Activated naive CD8-positive, alpha-beta T cell treated with anti-CD3 and anti-CD28 coated beads for 36 hours (primary cell): Measurements from ENCODE around the gene MSL3B.

ENCODE experiments used
- DNase-seq: peaks from one replicate; pipeline ENCODE4 v3.0.0; 2021
- H3K27ac Mint-ChIP-seq: one replicate; pipeline ENCODE4 v1.8.0; 2022; ENCODE audit warnings: mild to moderate bottlenecking, moderate library complexity, mixed read lengths
- H3K27me3 Mint-ChIP-seq: one replicate; pipeline ENCODE4 v1.8.0; 2022; ENCODE audit warnings: mild to moderate bottlenecking, mixed read lengths
- H3K36me3 Mint-ChIP-seq: one replicate; pipeline ENCODE4 v1.8.0; 2021; ENCODE audit warnings: mild to moderate bottlenecking, mixed read lengths
- H3K4me1 Mint-ChIP-seq: one replicate; pipeline ENCODE4 v1.8.0; 2021; ENCODE audit warnings: mixed read lengths
- H3K4me3 Mint-ChIP-seq: one replicate; pipeline ENCODE4 v1.8.0; 2022; ENCODE audit warnings: mild to moderate bottlenecking, moderate library complexity, mixed read lengths
- H3K9me3 Mint-ChIP-seq: one replicate; pipeline ENCODE4 v1.8.0; 2022; ENCODE audit warnings: mixed read lengths

The MSL3B gene

GRCh38 chr2:233831861-233832260 is 36.3 kb downstream of the MSL3B start:
- Mint-ChIP-seq H3K27ac (no peak overlapping the region), H3K4me3 (no peak overlapping the region), H3K27me3 (no peaks in the 10 kb centered on the region), H3K36me3 (peaks cover 18% of the 10 kb centered on the region), H3K4me1 (no peaks in the 10 kb centered on the region), H3K9me3 (no peaks in the 10 kb centered on the region)
- no peak for DNase-seq

- H3K4me3 Mint-ChIP-seq = no peak overlapping the region
- peaks cover 12% of the 10 kb centered on the region for H3K36me3 Mint-ChIP-seq
- H3K4me1 Mint-ChIP-seq = no peaks in the 10 kb centered on the region
These were observed 37.0 kb downstream of the MSL3B start for GRCh38 chr2:233831011-233831721.

GRCh38 chr2:233830111-233830802 is 37.9 kb downstream of the MSL3B start:
- Mint-ChIP-seq H3K27me3 (peaks cover 3% of the 10 kb centered on the region), H3K36me3 (peaks cover 4% of the 10 kb centered on the region), H3K9me3 (no peaks in the 10 kb centered on the region), H3K4me3 (no peak overlapping the region), H3K4me1 (no peaks in the 10 kb centered on the region), H3K27ac (no peak overlapping the region)
- no peak for DNase-seq

More at GRCh38 chr2:233831011-233831721, 37.0 kb downstream of the MSL3B start:
- no peaks in the 10 kb centered on the region for H3K9me3 Mint-ChIP-seq
- H3K27me3 Mint-ChIP-seq = no peaks in the 10 kb centered on the region
- no peak overlapping the region for H3K27ac Mint-ChIP-seq
- no peak for DNase-seq

GRCh38 chr2:233829193-233830110 is 38.7 kb downstream of the MSL3B start:
- Mint-ChIP-seq H3K4me3 (no peak overlapping the region), H3K36me3 (no peaks in the 10 kb centered on the region), H3K4me1 (no peaks in the 10 kb centered on the region), H3K27ac (no peak overlapping the region), H3K27me3 (peaks cover 5% of the 10 kb centered on the region), H3K9me3 (no peaks in the 10 kb centered on the region)
- no peak for DNase-seq

- Mint-ChIP-seq H3K27ac (no peak overlapping the region), H3K9me3 (no peaks in the 10 kb centered on the region), H3K4me1 (no peaks in the 10 kb centered on the region), H3K27me3 (peaks cover 5% of the 10 kb centered on the region), H3K4me3 (no peak overlapping the region), H3K36me3 (no peaks in the 10 kb centered on the region)
- DNase-seq = no peak
These were observed 39.5 kb downstream of the MSL3B start for GRCh38 chr2:233828546-233829192.

GRCh38 chr2:233824373-233824772 is 43.8 kb downstream of the MSL3B start:
- DNase-seq = no peak
- Mint-ChIP-seq H3K4me3 (no peak overlapping the region), H3K27me3 (peaks cover 5% of the 10 kb centered on the region), H3K9me3 (no peaks in the 10 kb centered on the region), H3K4me1 (no peaks in the 10 kb centered on the region), H3K36me3 (no peaks in the 10 kb centered on the region), H3K27ac (no peak overlapping the region)

GRCh38 chr2:233823731-233824121 is 44.5 kb downstream of the MSL3B start:
- peaks cover 5% of the 10 kb centered on the region for H3K27me3 Mint-ChIP-seq
- H3K4me1 Mint-ChIP-seq = no peaks in the 10 kb centered on the region
- DNase-seq = no peak
- no peak overlapping the region for H3K4me3 Mint-ChIP-seq
- no peak overlapping the region for H3K27ac Mint-ChIP-seq
- no peaks in the 10 kb centered on the region for H3K36me3 Mint-ChIP-seq
- no peaks in the 10 kb centered on the region for H3K9me3 Mint-ChIP-seq

GRCh38 chr2:233822781-233823730 is 45.1 kb downstream of the MSL3B start:
- H3K4me3 Mint-ChIP-seq = no peak overlapping the region
- no peaks in the 10 kb centered on the region for H3K9me3 Mint-ChIP-seq
- H3K36me3 Mint-ChIP-seq = no peaks in the 10 kb centered on the region
- DNase-seq = no peak
- no peaks in the 10 kb centered on the region for H3K4me1 Mint-ChIP-seq
- peaks cover 5% of the 10 kb centered on the region for H3K27me3 Mint-ChIP-seq
- H3K27ac Mint-ChIP-seq = no peak overlapping the region

GRCh38 chr2:233822101-233822771 is 46.0 kb downstream of the MSL3B start:
- Mint-ChIP-seq H3K4me3 (no peak overlapping the region), H3K4me1 (peaks cover under 1% of the 10 kb centered on the region), H3K27me3 (peaks cover 7% of the 10 kb centered on the region), H3K36me3 (no peaks in the 10 kb centered on the region), H3K9me3 (no peaks in the 10 kb centered on the region), H3K27ac (no peak overlapping the region)
- no peak for DNase-seq

- no peaks in the 10 kb centered on the region for H3K9me3 Mint-ChIP-seq
- H3K27me3 Mint-ChIP-seq = peaks cover 9% of the 10 kb centered on the region
- H3K4me3 Mint-ChIP-seq = no peak overlapping the region
- peaks cover 2% of the 10 kb centered on the region for H3K4me1 Mint-ChIP-seq
- no peaks in the 10 kb centered on the region for H3K36me3 Mint-ChIP-seq
- no peak for DNase-seq
- no peak overlapping the region for H3K27ac Mint-ChIP-seq
These were observed 46.5 kb downstream of the MSL3B start for GRCh38 chr2:233821709-233822100.

GRCh38 chr2:233821196-233821595 is 47.0 kb downstream of the MSL3B start:
- Mint-ChIP-seq H3K4me1 (peaks cover 2% of the 10 kb centered on the region), H3K27me3 (peaks cover 9% of the 10 kb centered on the region), H3K36me3 (no peaks in the 10 kb centered on the region), H3K9me3 (no peaks in the 10 kb centered on the region), H3K27ac (no peak overlapping the region), H3K4me3 (no peak overlapping the region)
- DNase-seq = no peak

- Mint-ChIP-seq H3K4me1 (peaks cover 2% of the 10 kb centered on the region), H3K36me3 (no peaks in the 10 kb centered on the region), H3K4me3 (no peak overlapping the region), H3K9me3 (no peaks in the 10 kb centered on the region), H3K27ac (no peak overlapping the region), H3K27me3 (peaks cover 9% of the 10 kb centered on the region)
- no peak for DNase-seq
These were observed 47.4 kb downstream of the MSL3B start for GRCh38 chr2:233820774-233821105.

- no peaks in the 10 kb centered on the region for H3K36me3 Mint-ChIP-seq
- H3K27me3 Mint-ChIP-seq = peaks cover 10% of the 10 kb centered on the region
- no peak for DNase-seq
- peaks cover 2% of the 10 kb centered on the region for H3K4me1 Mint-ChIP-seq
- no peaks in the 10 kb centered on the region for H3K9me3 Mint-ChIP-seq
- H3K4me3 Mint-ChIP-seq = no peak overlapping the region
- no peak overlapping the region for H3K27ac Mint-ChIP-seq
These were observed 48.1 kb downstream of the MSL3B start for GRCh38 chr2:233819884-233820773.
